NCI-H2227 (cell line): Measurements from ENCODE around the gene ITSN1.
"Not testable (repeated sequence)": the region's sequence is repeated elsewhere in the genome, so short reads cannot be mapped to it uniquely, and the experiment has no call there.

Source experiments
- DNase-seq: peaks from one replicate; lab custom pipeline; 2025; ENCODE audit not compliant: unreplicated experiment; lab: John Stamatoyannopoulos, UW

The ITSN1 gene

GRCh38 chr21:33857846-33858666 lies 215.8 kb downstream of the ITSN1 start:
- DNase-seq = no peak

DNA sequence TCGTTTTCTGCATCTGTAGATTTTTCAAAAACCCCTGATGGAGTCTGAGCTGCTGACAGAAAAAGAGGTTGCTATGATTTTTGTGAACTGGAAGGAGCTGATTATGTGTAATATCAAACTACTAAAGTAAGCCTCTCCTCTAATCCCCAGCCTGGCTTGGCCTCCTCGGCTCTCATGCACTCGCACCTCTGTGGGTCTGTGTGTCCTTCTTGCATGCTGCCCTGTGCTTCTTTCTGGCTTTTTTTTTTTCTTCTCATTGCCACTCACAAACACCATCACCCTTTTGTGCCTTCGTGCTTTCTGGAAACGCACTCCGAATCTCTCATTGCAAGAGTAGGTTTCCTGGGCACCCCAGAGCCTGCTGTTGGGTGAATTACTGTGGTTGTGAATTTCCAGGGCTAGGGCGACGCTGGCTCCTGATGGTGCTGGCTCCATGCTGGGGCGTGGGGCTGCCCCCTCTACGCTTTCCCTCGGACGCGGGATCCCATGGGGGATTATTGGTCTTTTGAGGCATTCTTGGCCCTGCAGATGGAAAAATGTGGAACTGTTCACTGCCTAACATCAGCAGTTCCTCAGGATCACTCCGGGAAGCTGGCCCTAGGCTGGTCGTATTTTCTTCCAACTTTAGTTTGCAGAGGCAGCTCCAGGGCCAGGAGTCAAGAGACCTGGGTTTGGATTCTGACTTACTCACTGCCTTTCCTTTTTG lies 216.5 kb downstream of the ITSN1 start:
- DNase-seq = no peak

DNA sequence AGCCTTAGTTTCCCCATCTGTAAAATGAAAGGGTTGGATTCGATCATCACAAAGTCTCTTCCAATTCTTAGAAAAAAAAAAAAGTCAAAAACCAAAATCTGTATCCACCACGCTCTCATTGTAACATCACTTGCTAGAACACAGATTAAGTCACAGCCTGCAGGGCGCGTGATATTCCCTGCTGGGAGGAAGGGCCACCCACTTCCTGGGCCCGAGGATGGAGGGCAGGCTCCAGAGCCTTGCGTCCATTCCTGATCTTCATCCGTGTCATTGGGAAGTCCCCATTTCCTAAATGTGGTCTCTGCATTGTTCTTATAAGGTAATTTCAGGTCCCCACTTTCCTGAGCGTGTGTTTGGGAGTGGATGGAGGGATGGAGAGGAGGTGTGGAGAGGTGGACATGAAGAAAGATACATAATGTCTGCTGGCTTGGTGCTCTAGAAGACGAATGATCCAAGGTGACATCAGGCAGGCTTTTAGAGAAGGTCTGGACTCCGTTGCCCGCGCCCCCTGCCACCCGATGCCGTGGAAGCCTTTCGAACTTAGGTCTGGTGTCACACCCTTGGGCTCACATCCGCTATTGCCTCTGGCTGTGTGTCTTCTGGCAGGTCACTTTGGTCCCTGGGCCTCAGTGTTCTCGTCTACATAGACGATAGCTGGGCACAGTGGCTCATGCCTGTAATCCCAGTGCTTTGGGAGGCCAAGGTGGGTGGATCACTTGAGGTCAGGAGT lies 217.2 kb downstream of the ITSN1 start:
- no peak for DNase-seq

GRCh38 chr21:33860332-33860879 lies 218.1 kb downstream of the ITSN1 start:
- DNase-seq = no peak

GRCh38 chr21:33861125-33861524 lies 218.8 kb downstream of the ITSN1 start:
- no peak for DNase-seq

DNA sequence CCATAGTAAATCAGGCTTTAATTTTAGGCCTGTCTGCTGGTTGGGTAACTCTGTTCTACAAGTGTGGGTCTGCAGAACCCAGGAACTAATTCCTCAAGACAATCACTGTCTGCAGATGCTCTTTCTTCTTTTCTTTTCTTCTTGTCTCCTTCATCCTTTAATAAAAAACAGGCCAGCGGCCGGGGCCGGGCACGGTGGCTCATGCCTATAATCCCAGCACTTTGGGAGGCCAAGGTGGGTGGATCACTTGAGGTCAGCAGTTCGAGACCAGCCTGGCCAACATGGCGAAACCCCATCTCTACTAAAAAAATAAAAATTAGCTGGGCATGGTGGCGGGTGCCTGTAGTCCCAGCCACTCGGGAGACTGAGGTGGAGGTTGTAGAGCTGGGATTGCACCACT lies 220.9 kb downstream of the ITSN1 start:
- not testable (repeated sequence) for DNase-seq

- no peak for DNase-seq
Observed at GRCh38 chr21:33864150-33864549, 221.8 kb downstream of the ITSN1 start.

- no peak for DNase-seq
Observed at GRCh38 chr21:33865176-33865575, 222.9 kb downstream of the ITSN1 start.

DNA sequence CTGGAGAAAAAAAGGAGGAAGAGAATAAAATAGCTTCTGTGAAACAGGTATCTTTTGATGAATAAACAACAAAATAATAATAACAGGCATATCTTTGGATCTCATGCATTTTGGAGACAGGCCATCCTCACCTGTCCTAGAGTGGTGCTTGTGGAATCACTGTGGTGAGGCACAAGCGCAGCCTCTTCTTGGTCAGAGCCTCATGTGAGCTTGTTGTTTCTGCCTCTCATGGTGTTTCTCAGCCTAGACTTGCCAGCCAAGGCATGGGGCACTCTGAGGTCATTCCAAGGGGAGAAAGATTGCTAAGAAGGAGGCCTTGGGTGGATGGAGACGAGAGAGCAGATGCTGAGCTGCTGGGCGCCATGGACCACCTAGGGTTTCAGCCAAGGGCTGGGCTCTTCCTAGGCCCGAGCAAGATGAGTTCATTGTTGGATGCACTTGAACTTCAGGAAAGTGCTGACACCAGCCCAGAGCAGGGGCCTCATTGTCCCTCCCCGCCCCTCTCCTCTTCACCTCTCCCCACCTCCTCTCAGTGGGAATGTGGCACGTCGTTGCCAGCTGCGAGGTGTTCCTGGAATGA lies 223.8 kb downstream of the ITSN1 start:
- no peak for DNase-seq

DNA sequence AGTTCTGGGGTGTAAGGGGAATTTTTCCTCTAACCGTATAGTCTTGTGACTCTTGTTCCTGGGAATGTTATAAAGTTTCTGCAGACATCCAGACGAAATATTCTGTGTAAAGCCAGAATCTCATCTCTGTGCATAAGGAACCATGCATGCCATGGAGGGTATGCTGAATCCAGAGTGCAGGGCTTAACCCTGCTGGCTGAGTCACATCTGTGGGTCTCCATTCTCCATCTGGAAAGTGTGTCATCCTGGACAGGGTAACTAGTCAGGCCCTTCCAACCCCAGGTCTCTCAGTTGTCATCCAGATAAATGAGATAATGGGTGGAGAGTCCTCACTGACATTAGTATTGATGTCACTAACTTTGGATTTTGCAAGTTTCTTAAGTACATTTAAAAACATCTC lies 224.5 kb downstream of the ITSN1 start:
- DNase-seq = no peak

DNA sequence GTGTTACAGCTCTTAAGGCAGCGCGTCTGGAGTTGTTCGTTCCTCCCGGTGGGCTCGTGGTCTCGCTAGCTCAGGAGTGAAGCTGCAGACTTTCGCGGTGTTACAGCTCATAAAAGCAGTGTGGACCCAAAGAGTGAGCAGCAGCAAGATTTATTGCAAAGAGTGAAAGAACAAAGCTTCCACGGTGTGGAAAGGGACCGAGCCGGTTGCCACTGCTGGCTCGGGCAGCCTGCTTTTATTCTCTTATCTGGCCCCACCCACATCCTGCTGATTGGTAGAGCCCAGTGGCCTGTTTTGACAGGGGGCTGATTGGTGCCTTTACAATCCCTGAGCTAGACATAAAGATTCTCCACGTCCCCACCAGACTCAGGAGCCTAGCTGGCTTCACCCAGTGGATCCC lies 225.6 kb downstream of the ITSN1 start:
- DNase-seq = not testable (repeated sequence)

DNA sequence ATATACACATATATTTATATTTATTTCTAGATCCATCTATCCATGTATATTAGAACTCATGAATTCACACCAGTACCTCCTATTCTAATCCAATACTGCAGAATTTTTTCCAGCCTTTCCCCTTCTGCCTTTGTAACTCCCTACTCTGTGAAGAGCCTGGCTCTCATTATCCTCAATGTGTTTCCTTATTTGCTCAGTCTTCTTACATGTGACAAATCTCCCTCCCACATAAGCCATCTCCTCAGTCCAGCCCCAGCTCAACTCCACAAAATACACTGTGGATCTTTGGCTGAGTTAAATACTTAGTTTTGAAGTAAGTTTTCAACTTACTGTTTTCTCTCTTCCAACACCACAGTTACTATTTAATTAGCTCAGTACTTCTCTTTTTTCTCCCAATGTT lies 227.6 kb downstream of the ITSN1 start:
- DNase-seq = no peak

- DNase-seq = no peak
Observed at GRCh38 chr21:33870768-33871167, 228.5 kb downstream of the ITSN1 start.

DNA sequence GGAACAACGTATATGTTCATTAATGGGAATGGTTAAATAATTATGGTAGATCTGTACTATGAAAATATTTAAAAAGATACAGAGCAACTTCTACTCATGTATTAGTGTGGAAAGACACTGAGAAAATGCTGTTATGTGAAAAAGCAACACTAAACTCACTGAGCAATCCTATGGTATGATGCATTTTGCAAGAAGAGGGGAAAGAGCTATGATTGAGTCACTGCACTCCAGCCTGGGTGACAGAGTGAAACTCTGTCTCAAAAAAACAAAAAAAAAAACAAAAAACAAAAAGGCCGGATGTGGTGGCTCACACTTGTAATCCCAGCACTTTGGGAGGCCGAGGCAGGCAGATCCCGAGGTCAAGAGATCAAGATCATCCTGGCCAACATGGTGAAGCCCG lies 228.9 kb downstream of the ITSN1 start:
- no peak for DNase-seq

DNA sequence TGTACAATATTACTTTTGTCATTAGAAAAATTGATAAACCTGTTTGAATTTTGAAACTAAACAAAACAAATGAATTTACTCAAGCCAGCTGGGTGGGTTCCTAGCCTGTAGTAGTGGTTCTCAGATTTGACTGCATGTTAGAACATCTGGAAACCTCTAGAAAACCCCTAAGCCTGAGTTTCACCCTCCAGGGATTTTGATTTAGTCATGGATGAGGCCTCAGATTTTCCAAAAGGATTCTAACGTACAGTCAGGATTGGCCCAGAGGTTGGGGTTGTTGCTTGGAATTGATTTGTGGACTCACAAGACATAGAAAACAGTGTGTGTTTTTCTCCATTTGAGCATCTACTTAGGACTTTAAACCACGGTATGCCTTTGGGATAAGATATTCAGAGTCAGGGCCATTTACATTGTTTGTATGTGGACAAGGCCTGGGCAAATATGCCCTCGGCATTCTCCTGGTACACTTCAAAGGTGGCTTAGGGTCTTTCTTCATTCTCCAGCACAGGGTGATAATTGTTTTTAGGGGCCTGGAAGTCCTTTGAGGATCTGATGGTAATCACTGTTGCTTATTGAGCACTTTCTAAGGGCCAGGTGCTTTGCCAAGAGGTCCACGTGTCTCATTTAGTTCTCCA lies 230.7 kb downstream of the ITSN1 start:
- no peak for DNase-seq

- no peak for DNase-seq
Observed at GRCh38 chr21:33874161-33874560, 231.9 kb downstream of the ITSN1 start.

DNA sequence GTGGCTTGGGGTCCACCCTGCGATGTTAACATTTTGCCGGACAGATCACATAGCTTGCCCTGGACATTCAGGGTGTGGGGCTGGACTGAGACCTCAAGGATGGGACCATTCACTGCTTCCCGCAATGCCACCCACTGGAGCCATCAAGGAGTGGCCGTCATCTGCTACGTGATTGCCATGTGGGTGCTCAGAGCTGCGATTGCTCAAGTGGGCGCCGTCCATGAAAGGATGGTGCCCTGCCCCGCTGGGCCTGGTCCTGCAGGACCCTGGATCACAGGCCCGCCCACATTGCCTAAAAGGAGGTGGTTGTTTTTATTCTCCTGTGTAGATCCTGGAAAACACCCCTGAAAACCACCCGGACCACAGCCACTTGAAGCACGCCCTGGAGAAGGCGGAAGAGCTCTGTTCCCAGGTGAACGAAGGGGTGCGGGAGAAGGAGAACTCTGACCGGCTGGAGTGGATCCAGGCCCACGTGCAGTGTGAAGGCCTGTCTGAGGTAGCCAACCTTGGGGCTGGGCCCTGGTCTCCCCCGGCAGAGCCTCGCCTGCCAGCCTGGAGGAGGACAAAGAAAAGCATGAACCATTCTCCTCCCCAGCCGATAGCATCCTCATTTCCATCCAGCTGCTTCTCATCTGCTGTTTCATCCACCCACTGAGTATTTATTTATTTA lies 232.9 kb downstream of the ITSN1 start:
- no peak for DNase-seq

DNA sequence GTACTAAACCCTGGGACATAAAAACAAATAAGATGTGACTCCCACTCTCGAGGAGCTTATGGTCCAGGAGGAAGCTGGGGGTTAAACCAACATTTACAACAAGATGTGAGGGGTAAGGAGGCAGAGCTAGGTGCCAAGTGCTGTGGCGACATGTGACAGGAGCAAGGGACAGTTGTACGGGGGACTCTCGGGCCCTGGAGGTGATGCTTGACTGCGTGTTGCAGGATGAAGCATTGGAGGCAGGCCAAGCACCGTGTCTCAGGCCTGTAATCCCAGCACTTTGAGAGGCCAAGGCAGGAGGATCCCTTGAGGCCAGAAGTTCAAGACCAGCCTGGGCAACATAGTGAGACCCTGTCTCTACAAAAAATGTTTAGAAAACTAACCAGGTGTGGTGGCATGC lies 236.5 kb downstream of the ITSN1 start:
- no peak for DNase-seq

DNA sequence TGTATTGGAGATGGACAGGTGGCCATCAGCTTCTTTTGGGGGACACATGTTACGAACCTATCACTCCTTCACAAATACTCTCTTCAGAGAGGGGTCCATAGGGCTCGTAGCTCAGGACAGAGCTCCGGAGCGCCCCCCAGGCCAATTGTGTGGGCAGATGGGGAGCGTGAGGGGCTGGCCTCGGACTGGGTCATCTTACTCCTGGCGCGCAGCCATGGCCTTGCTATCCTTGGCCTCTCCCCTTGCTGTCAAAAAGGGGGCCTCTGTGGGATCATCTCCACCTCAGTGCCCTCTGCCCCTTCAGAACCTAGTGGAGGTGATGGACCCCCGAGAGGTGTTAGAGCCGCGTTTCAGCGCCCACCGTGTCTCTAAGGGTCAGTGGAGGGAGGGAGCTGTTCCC lies 238.3 kb downstream of the ITSN1 start:
- DNase-seq = no peak
